SK-N-MC (cell line): ENCODE measurements around the gene GYG1.

Experiments
- DNase-seq: peaks from one replicate; pipeline ENCODE4 v3.0.0-alpha.2; 2011; ENCODE audit warnings: low read depth, low spot score
- H3K27ac ChIP-seq: fragments of 200-600 bp; sonication (generic); 2 replicates; pipeline ENCODE4 v1.5.1; 2016; ENCODE audit warnings: mixed run types
- H3K36me3 ChIP-seq: fragments of 200-600 bp; sonication (generic); 2 replicates; pipeline ENCODE4 v1.6.1; 2017; ENCODE audit warnings: antibody characterized with exemption, low read length, mixed read lengths; ENCODE audit not compliant: insufficient read depth
- H3K4me3 ChIP-seq: fragments of 200-600 bp; sonication (generic); 2 replicates; pipeline ENCODE4 v1.5.1; 2016
- H3K9ac ChIP-seq: fragments of 200-600 bp; sonication (generic); 2 replicates; pipeline ENCODE4 v1.8.0; 2017; ENCODE audit warnings: mixed run types, mixed read lengths; ENCODE audit not compliant: insufficient read length
- H3K9me3 ChIP-seq: fragments of 200-600 bp; sonication (generic); 2 replicates; pipeline ENCODE4 v1.6.1; 2017; ENCODE audit warnings: low read depth, mild to moderate bottlenecking, antibody characterized with exemption, low read length, moderate library complexity, mixed read lengths
- EZH2 ChIP-seq: fragments of 200-600 bp; sonication (generic); IDR thresholded peaks from one replicate; pipeline ENCODE4 v1.6.1; 2017; ENCODE audit warnings: antibody characterized with exemption
- FOXP2 ChIP-seq: optimal IDR thresholded peaks from 2 replicates; pipeline ENCODE3; 2011; ENCODE audit warnings: mild to moderate bottlenecking, moderate library complexity; ENCODE audit not compliant: insufficient read depth; ENCODE audit errors: extremely low read length, control extremely low read depth
- POLR2AphosphoS5 ChIP-seq: IDR thresholded peaks from 2 replicates; pipeline ENCODE4 v1.6.1; 2012; ENCODE audit warnings: mild to moderate bottlenecking, low read depth, low read length, borderline replicate concordance

The GYG1 gene

GRCh38 chr3:149009732-149010131, 18.4 kb downstream of the GYG1 start:
- DNase-seq = no peak
- Histone ChIP-seq H3K9me3 (no peaks in the 10 kb centered on the region), H3K9ac (no peak overlapping the region), H3K36me3 (peaks cover 5% of the 10 kb centered on the region; the same call in 1 of the 2 replicates), H3K4me3 (no peak overlapping the region), H3K27ac (no peak overlapping the region)
- TF ChIP-seq EZH2 (no peak), FOXP2 (no peak), POLR2AphosphoS5 (no peak)

DNA sequence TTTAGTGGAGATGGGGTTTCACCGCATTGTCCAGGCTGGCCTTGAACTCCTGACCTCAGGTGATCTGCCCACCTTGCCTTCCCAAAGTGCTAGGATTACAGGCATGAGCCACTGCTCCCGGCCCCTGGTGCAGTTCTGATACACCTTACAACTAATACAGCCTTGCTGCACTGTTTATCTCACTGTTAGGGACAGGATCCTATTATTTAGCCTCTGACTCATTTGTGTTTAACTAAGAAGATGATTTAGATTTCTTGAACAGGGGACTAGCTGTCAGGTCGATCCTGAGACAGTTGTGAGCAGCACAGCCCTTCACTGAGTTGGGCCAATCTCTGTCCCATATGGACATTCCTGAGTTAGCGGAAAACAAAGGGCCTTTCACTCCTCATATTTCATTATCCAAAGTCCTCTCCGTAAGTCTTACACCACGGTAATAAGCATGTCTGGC, 19.2 kb downstream of the GYG1 start:
- Histone ChIP-seq H3K4me3 (no peak overlapping the region), H3K9ac (no peak overlapping the region), H3K27ac (no peak overlapping the region), H3K36me3 (peaks cover 5% of the 10 kb centered on the region; the same call in 1 of the 2 replicates), H3K9me3 (no peaks in the 10 kb centered on the region)
- DNase-seq = no peak
- TF ChIP-seq POLR2AphosphoS5 = no peak
- TF ChIP-seq FOXP2 = no peak
- TF ChIP-seq EZH2 = no peak

- DNase-seq = no peak
- TF ChIP-seq POLR2AphosphoS5 (no peak), FOXP2 (no peak), EZH2 (no peak)
- peaks cover 5% of the 10 kb centered on the region; the same call in 1 of the 2 replicates for H3K36me3 ChIP-seq
- H3K4me3 ChIP-seq = no peak overlapping the region
- no peak overlapping the region for H3K9ac ChIP-seq
- no peak overlapping the region for H3K27ac ChIP-seq
- H3K9me3 ChIP-seq = no peaks in the 10 kb centered on the region
Observed at GRCh38 chr3:149010966-149011365, 19.6 kb downstream of the GYG1 start.

DNA sequence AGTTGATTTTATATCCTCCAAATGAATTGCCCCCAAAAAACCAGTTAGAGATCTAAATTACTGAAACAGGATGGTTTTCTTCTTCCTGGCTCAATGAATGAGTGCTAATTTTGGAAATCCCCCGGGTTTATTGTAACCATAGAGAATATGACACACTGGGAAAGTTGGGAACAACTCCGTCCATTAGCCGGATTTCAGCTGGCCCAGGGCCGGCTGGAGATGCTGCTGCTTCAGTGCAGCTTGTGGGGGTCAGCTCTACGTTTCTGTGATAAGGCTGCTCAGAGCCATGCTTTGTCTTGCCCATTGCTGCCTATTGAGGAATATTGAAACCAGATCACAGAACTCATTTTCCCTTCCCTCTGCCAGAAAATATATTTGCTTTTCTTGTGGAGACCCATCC, 20.3 kb downstream of the GYG1 start:
- Histone ChIP-seq H3K9me3 (no peaks in the 10 kb centered on the region), H3K36me3 (peaks cover 5% of the 10 kb centered on the region; the same call in 1 of the 2 replicates), H3K27ac (no peak overlapping the region), H3K4me3 (no peak overlapping the region), H3K9ac (no peak overlapping the region)
- no peak for TF ChIP-seq FOXP2
- TF ChIP-seq EZH2 = no peak
- no peak for TF ChIP-seq POLR2AphosphoS5
- DNase-seq = no peak

GRCh38 chr3:149013726-149014125, 22.4 kb downstream of the GYG1 start:
- no peak for DNase-seq
- Histone ChIP-seq H3K9me3 (no peaks in the 10 kb centered on the region), H3K4me3 (no peak overlapping the region), H3K9ac (no peak overlapping the region), H3K27ac (no peak overlapping the region), H3K36me3 (peaks cover 5% of the 10 kb centered on the region; the same call in 1 of the 2 replicates)
- TF ChIP-seq POLR2AphosphoS5 = no peak
- TF ChIP-seq EZH2 = no peak
- TF ChIP-seq FOXP2 = no peak

DNA sequence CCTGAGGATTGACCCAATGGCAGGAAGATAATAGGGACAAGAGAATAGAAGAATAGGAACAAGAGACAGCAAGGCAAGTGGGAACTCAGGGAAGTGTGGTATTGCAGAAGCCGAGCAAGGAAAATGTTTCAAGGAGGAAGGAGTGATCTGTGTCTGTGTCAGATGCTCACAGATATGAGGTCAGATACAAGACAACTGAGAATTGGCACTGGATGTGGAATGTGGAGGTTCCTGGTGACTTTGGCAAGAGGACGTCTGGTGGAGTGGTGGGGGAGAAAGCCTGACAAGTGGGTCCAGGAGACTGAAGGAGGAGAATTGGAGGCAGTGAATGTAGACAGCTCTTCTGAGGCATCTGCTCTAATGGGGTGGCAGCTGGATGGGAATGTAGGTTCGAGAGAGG, 24.1 kb downstream of the GYG1 start:
- no peak for DNase-seq
- Histone ChIP-seq H3K9ac (no peak overlapping the region), H3K4me3 (no peak overlapping the region), H3K9me3 (no peaks in the 10 kb centered on the region), H3K27ac (no peak overlapping the region), H3K36me3 (no peaks in the 10 kb centered on the region)
- TF ChIP-seq FOXP2 (no peak), EZH2 (no peak), POLR2AphosphoS5 (no peak)

- no peak for DNase-seq
- no peak overlapping the region for H3K27ac ChIP-seq
- H3K9me3 ChIP-seq = no peaks in the 10 kb centered on the region
- no peaks in the 10 kb centered on the region for H3K36me3 ChIP-seq
- H3K4me3 ChIP-seq = no peak overlapping the region
- no peak for TF ChIP-seq EZH2
- no peak for TF ChIP-seq FOXP2
- no peak for TF ChIP-seq POLR2AphosphoS5
- H3K9ac ChIP-seq = no peak overlapping the region
Observed at GRCh38 chr3:149016242-149016641, 24.9 kb downstream of the GYG1 start.

DNA sequence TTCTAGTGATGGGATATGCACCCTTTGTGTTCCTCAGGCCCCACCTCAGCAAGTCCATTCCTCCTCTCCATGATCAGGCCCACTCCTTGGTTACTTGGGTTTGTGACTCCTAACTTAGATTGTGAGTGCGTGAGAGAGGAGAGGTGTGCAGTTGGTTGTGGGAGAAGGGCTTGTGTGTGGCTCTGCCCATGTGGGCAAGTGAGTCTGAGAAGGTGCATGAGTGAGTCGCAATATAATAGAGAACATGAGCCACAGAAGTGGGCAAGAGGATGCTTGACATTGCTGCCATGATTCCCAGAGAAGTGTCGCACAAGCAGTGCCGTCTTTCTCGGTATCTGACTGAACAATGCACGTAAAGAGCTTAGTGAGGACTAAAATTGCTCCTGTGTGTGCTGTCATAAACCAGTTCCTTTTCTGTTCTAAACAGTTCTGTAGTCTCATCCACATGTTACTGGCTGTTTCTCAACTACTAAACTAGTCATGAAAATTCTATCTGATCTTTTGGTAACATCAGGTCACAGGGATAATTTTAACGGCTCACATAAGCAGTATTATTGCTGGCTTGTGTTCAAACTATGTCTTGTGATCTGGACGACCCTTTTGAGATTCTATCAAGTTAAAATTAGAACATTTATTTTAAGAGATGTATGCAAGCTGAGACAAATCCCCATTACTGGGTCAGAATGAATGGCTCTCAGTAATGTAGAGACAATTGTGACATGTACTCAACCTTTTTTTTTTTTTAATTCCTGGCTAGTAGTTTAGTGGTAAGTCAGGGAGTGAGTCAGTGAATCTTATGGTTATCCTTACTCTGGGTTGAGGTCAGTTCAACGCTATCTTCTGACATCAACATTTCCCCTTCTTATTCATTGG, 25.6 kb downstream of the GYG1 start:
- Histone ChIP-seq H3K9ac (no peak overlapping the region), H3K9me3 (no peaks in the 10 kb centered on the region), H3K27ac (no peak overlapping the region), H3K4me3 (no peak overlapping the region), H3K36me3 (no peaks in the 10 kb centered on the region)
- TF ChIP-seq EZH2 = no peak
- no peak for TF ChIP-seq POLR2AphosphoS5
- no peak for TF ChIP-seq FOXP2
- no peak for DNase-seq

DNA sequence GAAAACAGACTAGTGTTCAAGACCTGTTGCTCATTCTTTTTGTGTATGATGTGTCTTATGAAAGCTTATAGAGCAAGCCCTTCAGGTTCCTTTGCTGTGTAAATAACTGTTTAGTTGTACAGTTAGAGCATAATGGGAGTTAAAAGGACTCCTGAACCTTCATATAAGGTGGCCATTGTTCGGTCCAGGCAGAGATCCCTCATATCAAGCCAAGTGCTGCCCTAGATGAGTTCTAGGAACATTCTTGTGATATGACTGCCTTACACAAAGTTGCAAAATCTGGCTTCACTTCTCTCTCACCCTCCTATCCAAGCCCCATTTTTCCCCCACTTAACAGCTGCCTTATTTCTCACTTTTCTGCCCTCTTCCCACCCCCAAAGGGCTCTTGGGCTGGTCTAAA, 26.9 kb downstream of the GYG1 start:
- H3K4me3 ChIP-seq = no peak overlapping the region
- no peak overlapping the region for H3K27ac ChIP-seq
- no peak for DNase-seq
- H3K36me3 ChIP-seq = no peaks in the 10 kb centered on the region
- TF ChIP-seq EZH2 = no peak
- no peak for TF ChIP-seq FOXP2
- no peak for TF ChIP-seq POLR2AphosphoS5
- H3K9me3 ChIP-seq = no peaks in the 10 kb centered on the region
- no peak overlapping the region for H3K9ac ChIP-seq

GRCh38 chr3:149019580-149019979, 28.2 kb downstream of the GYG1 start:
- Histone ChIP-seq H3K27ac (no peak overlapping the region), H3K9ac (no peak overlapping the region), H3K4me3 (no peak overlapping the region), H3K9me3 (no peaks in the 10 kb centered on the region), H3K36me3 (peaks cover 9% of the 10 kb centered on the region)
- DNase-seq = no peak
- TF ChIP-seq EZH2 = no peak
- no peak for TF ChIP-seq FOXP2
- no peak for TF ChIP-seq POLR2AphosphoS5
